Measurements from ENCODE around the gene C4orf50. TPM values are rescaled to one million over a fixed set of nuclear protein-coding genes. Genes with fewer than 3 reads are reported as not detected.

Gene C4orf50
- total and polyA plus RNA-seq, 4 donors, result under 0.01 to 0.17 TPM; not detected in 2

- H3K36me3 ChIP-seq (ENCODE audit: control insufficient read depth in 4 of 4, insufficient read depth in 3 of 4, low read depth in 1 of 4, low read length in 3 of 4), result no peaks in the 10 kb centered on the region
- no peak overlapping the region for H3K27ac ChIP-seq (ENCODE audit: low read depth in 1 of 2, low read length in 2 of 2)
- WGBS, result 59% methylated on average over 3 of the region's 3 CpGs
- H3K9ac ChIP-seq (ENCODE audit: low read depth in 1 of 2, low read length in 2 of 2), result no peak overlapping the region
- H3K4me3 ChIP-seq (ENCODE audit: low read depth in 1 of 3, low read length in 3 of 3), result no peak overlapping the region
- no peak for DNase-seq (ENCODE audit: low spot score)
- peaks cover 3 to 8% (median 5%) of the 10 kb centered on the region in 4 donors for H3K9me3 ChIP-seq (ENCODE audit: control insufficient read depth in 4 of 4, low read length in 3 of 4)
- H3K27me3 ChIP-seq (ENCODE audit: control insufficient read depth in 4 of 4, insufficient read depth in 4 of 4, low read length in 3 of 4), result peaks cover 0 to 3% (median 1%) of the 10 kb centered on the region in 4 donors
- H3K4me1 ChIP-seq (ENCODE audit: control insufficient read depth in 4 of 4, insufficient read depth in 4 of 4, low read length in 3 of 4), result no peaks in the 10 kb centered on the region
- TF ChIP-seq CTCF (IDR thresholded peaks at IDR 0.05; ENCODE audit: low read depth, low read length, missing input control) (no peak), FOXA1 (IDR thresholded peaks at IDR 0.05) (no peak), NR2F2 (IDR thresholded peaks at IDR 0.05) (no peak), REST (IDR thresholded peaks at IDR 0.05) (no peak), GABPA (IDR thresholded peaks at IDR 0.05 in 1 of 2, conservative IDR thresholded peaks at IDR 0.05 in 1 of 2) (no peak), ATF3 (IDR thresholded peaks at IDR 0.05) (no peak), TAF1 (conservative IDR thresholded peaks at IDR 0.05) (no peak), SP1 (IDR thresholded peaks at IDR 0.05) (no peak), FOXA2 (IDR thresholded peaks at IDR 0.05) (no peak), RAD21 (IDR thresholded peaks at IDR 0.05) (no peak), HNF4A (conservative IDR thresholded peaks at IDR 0.05) (no peak), MAX (IDR thresholded peaks at IDR 0.05) (no peak), EGR1 (IDR thresholded peaks at IDR 0.05; ENCODE audit: low read depth in 2 of 2) (no peak), ZBTB33 (IDR thresholded peaks at IDR 0.05) (no peak), JUND (IDR thresholded peaks at IDR 0.05) (no peak), RXRA (IDR thresholded peaks at IDR 0.05) (no peak), HNF4G (IDR thresholded peaks at IDR 0.05) (no peak), YY1 (IDR thresholded peaks at IDR 0.05) (no peak)
Measured at GRCh38 chr4:5908876-5909427, 109.3 kb downstream of the C4orf50 start.
